Measurements from ENCODE around the gene HECTD4. TPM values are rescaled to one million over a fixed set of nuclear protein-coding genes. Genes with fewer than 3 reads are reported as not detected.

The HECTD4 gene
- total RNA-seq, 1 experiment from 2014 or later: 31.2 TPM

DNA sequence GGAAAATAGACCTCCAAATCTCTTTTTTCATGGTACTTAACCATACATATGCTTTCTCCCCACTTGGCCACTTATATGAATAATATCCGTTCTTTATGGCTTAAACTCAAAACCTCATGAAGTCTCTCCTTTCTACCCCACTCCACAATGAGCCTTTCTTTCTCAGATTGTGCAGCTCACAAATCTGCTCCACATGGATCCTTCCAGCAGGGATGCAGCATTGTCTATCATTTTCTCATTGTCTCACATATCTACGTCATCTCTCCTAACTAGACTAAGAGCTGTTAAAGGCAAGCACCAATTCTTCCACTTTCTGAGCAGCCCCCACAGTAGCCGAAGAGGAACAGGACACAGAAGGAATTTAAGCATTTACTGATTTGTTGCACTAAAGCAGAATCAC is 106.4 kb downstream of the HECTD4 start:
- no peak for DNase-seq (ENCODE audit: low read depth, low spot score)
- Histone ChIP-seq H3K9me3 (ENCODE audit: control insufficient read depth in 1 of 2, insufficient read depth in 1 of 2, low read depth in 1 of 2, low read length in 2 of 2) (no peaks in the 10 kb centered on the region), H3K27ac (ENCODE audit: low read depth, low read length) (no peak overlapping the region), H3K9me2 (ENCODE audit: insufficient read depth) (no peaks in the 10 kb centered on the region), H3K4me3 (replicated peaks in 1 of 2; ENCODE audit: low read depth in 1 of 2, low read length in 2 of 2) (no peak overlapping the region), H2AFZ (ENCODE audit: low read depth, low read length, poor library complexity, severe bottlenecking) (no peak overlapping the region), H3K79me2 (ENCODE audit: insufficient read depth, low read length) (no peaks in the 10 kb centered on the region), H3K27me3 (ENCODE audit: insufficient read depth, low read length) (no peaks in the 10 kb centered on the region), H3K9ac (ENCODE audit: low read length) (no peak overlapping the region), H3K36me3 (ENCODE audit: control insufficient read depth in 1 of 2, insufficient read depth in 2 of 2, low read length in 2 of 2) (no peaks in the 10 kb centered on the region), H4K20me1 (ENCODE audit: insufficient read depth) (no peaks in the 10 kb centered on the region), H3K4me2 (ENCODE audit: low read length) (no peak overlapping the region), H3K4me1 (ENCODE audit: control insufficient read depth in 1 of 2, insufficient read depth in 2 of 2, low read length in 2 of 2) (no peaks in the 10 kb centered on the region)
- ChIA-PET CTCF (no interaction called here), RAD21 (ENCODE audit: low non-redundant PET in 1 of 2, low total read pairs in 2 of 2, uncharacterized antibody in 2 of 2, unreplicated experiment in 2 of 2) (no interaction called here), POLR2A (no interaction called here)
- no TSS peak for BruUV-seq (replicated peaks)
- no peak for TF ChIP-seq SP1 (IDR thresholded peaks at IDR 0.05; ENCODE audit: low read depth)
- TF ChIP-seq FOSL1 (IDR thresholded peaks at IDR 0.05; ENCODE audit: low read depth): no peak
- TF ChIP-seq JUND (IDR thresholded peaks at IDR 0.05): no peak
- no peak for TF ChIP-seq ZNF274 (IDR thresholded peaks at IDR 0.05; ENCODE audit: low read depth, low read length)
- TF ChIP-seq ELF1 (IDR thresholded peaks at IDR 0.05; ENCODE audit: borderline replicate concordance, low read depth): no peak
- no peak for TF ChIP-seq EZH2phosphoT487 (IDR thresholded peaks at IDR 0.05; ENCODE audit: borderline replicate concordance)
- no peak for TF ChIP-seq SIN3A (IDR thresholded peaks at IDR 0.05; ENCODE audit: low read depth)
- TF ChIP-seq POLR2AphosphoS5 (IDR thresholded peaks at IDR 0.05; ENCODE audit: low read depth, low read length): no peak
- ATAC-seq: no peak
- intact Hi-C loops (cut with micrococcal nuclease): no loop called here

GRCh38 chr12:112275207-112275606 is 107.0 kb downstream of the HECTD4 start:
- Histone ChIP-seq H4K20me1 (ENCODE audit: insufficient read depth) (no peaks in the 10 kb centered on the region), H3K9me3 (ENCODE audit: control insufficient read depth in 1 of 2, insufficient read depth in 1 of 2, low read depth in 1 of 2, low read length in 2 of 2) (no peaks in the 10 kb centered on the region), H3K36me3 (ENCODE audit: control insufficient read depth in 1 of 2, insufficient read depth in 2 of 2, low read length in 2 of 2) (no peaks in the 10 kb centered on the region), H2AFZ (ENCODE audit: low read depth, low read length, poor library complexity, severe bottlenecking) (no peak overlapping the region), H3K4me2 (ENCODE audit: low read length) (no peak overlapping the region), H3K27ac (ENCODE audit: low read depth, low read length) (no peak overlapping the region), H3K79me2 (ENCODE audit: insufficient read depth, low read length) (no peaks in the 10 kb centered on the region), H3K4me3 (replicated peaks in 1 of 2; ENCODE audit: low read depth in 1 of 2, low read length in 2 of 2) (no peak overlapping the region), H3K27me3 (ENCODE audit: insufficient read depth, low read length) (no peaks in the 10 kb centered on the region), H3K9ac (ENCODE audit: low read length) (no peak overlapping the region), H3K4me1 (ENCODE audit: control insufficient read depth in 1 of 2, insufficient read depth in 2 of 2, low read length in 2 of 2) (no peaks in the 10 kb centered on the region), H3K9me2 (ENCODE audit: insufficient read depth) (no peaks in the 10 kb centered on the region)
- BruUV-seq (replicated peaks): no TSS peak
- TF ChIP-seq, protein P1, sequence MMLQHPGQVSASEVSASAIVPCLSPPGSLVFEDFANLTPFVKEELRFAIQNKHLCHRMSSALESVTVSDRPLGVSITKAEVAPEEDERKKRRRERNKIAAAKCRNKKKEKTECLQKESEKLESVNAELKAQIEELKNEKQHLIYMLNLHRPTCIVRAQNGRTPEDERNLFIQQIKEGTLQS (IDR thresholded peaks at IDR 0.05): no peak
- TF ChIP-seq, protein P2, sequence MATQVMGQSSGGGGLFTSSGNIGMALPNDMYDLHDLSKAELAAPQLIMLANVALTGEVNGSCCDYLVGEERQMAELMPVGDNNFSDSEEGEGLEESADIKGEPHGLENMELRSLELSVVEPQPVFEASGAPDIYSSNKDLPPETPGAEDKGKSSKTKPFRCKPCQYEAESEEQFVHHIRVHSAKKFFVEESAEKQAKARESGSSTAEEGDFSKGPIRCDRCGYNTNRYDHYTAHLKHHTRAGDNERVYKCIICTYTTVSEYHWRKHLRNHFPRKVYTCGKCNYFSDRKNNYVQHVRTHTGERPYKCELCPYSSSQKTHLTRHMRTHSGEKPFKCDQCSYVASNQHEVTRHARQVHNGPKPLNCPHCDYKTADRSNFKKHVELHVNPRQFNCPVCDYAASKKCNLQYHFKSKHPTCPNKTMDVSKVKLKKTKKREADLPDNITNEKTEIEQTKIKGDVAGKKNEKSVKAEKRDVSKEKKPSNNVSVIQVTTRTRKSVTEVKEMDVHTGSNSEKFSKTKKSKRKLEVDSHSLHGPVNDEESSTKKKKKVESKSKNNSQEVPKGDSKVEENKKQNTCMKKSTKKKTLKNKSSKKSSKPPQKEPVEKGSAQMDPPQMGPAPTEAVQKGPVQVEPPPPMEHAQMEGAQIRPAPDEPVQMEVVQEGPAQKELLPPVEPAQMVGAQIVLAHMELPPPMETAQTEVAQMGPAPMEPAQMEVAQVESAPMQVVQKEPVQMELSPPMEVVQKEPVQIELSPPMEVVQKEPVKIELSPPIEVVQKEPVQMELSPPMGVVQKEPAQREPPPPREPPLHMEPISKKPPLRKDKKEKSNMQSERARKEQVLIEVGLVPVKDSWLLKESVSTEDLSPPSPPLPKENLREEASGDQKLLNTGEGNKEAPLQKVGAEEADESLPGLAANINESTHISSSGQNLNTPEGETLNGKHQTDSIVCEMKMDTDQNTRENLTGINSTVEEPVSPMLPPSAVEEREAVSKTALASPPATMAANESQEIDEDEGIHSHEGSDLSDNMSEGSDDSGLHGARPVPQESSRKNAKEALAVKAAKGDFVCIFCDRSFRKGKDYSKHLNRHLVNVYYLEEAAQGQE (IDR thresholded peaks at IDR 0.05; ENCODE audit: low read depth): no peak
- no peak for TF ChIP-seq TCF7L2 (IDR thresholded peaks at IDR 0.05; ENCODE audit: borderline replicate concordance, extremely low read depth, insufficient read depth, insufficient read length)
- intact Hi-C loops (cut with micrococcal nuclease): no loop called here
- ChIA-PET CTCF (no interaction called here), RAD21 (ENCODE audit: low non-redundant PET in 1 of 2, low total read pairs in 2 of 2, uncharacterized antibody in 2 of 2, unreplicated experiment in 2 of 2) (no interaction called here), POLR2A (no interaction called here)
- DNase-seq (ENCODE audit: low read depth, low spot score) (no peak), ATAC-seq (no peak)
